Loucy (cell line): ENCODE measurements around the gene SLC26A3.

Source experiments
- H2AFZ ChIP-seq: fragments of 200-600 bp; sonication (generic); 2 replicates; pipeline ENCODE4 v1.6.0; 2016; ENCODE audit warnings: antibody characterized with exemption, mild to moderate bottlenecking, low read length, moderate library complexity
- H3F3A ChIP-seq: fragments of 200-600 bp; 2 replicates; pipeline ENCODE4 v1.6.0; 2016; ENCODE audit warnings: antibody characterized with exemption, low read depth, mild to moderate bottlenecking
- H3K27me3 ChIP-seq: fragments of 200-600 bp; sonication (generic); 2 replicates; pipeline ENCODE4 v1.6.1; 2014; ENCODE audit warnings: low read length, mild to moderate bottlenecking; ENCODE audit not compliant: insufficient read depth, poor library complexity, severe bottlenecking
- H3K36me3 ChIP-seq: fragments of 200-600 bp; sonication (generic); 2 replicates; pipeline ENCODE4 v1.6.1; 2016; ENCODE audit warnings: low read length; ENCODE audit not compliant: insufficient read depth
- H3K4me1 ChIP-seq: fragments of 200-600 bp; sonication (generic); 2 replicates; pipeline ENCODE4 v1.5.1; 2014; ENCODE audit warnings: low read length, mild to moderate bottlenecking; ENCODE audit not compliant: insufficient read depth, poor library complexity, severe bottlenecking
- H3K4me2 ChIP-seq: fragments of 200-600 bp; sonication (generic); 2 replicates; pipeline ENCODE4 v1.6.0; 2014; ENCODE audit warnings: antibody characterized with exemption, low read length, low read depth, mild to moderate bottlenecking; ENCODE audit not compliant: poor library complexity, severe bottlenecking
- H3K4me3 ChIP-seq: fragments of 200-600 bp; sonication (generic); 2 replicates; pipeline ENCODE4 v1.5.1; 2014; ENCODE audit warnings: low read length, mild to moderate bottlenecking, mixed read lengths; ENCODE audit not compliant: poor library complexity, severe bottlenecking
- H3K79me2 ChIP-seq: fragments of 200-600 bp; sonication (generic); 2 replicates; pipeline ENCODE4 v1.6.1; 2014; ENCODE audit warnings: low read length; ENCODE audit not compliant: insufficient read depth
- H3K9ac ChIP-seq: fragments of 200-600 bp; sonication (generic); 2 replicates; pipeline ENCODE4 v1.6.0; 2014; ENCODE audit warnings: mild to moderate bottlenecking, low read depth, low read length, moderate library complexity; ENCODE audit not compliant: poor library complexity, severe bottlenecking
- H3K9me2 ChIP-seq: fragments of 200-600 bp; sonication (generic); replicated peaks from 2 replicates; pipeline ENCODE4 v1.6.1; 2016; ENCODE audit warnings: low read depth, low read length, mixed read lengths
- H3K9me3 ChIP-seq: fragments of 200-600 bp; sonication (generic); 2 replicates; pipeline ENCODE4 v1.6.1; 2014; ENCODE audit warnings: mild to moderate bottlenecking, antibody characterized with exemption, low read length, low read depth; ENCODE audit not compliant: insufficient read depth
- H4K20me1 ChIP-seq: fragments of 200-600 bp; sonication (generic); 2 replicates; pipeline ENCODE4 v1.6.0; 2014; ENCODE audit warnings: antibody characterized with exemption, low read length, mild to moderate bottlenecking; ENCODE audit not compliant: insufficient read depth, poor library complexity, severe bottlenecking
- EZH2phosphoT487 ChIP-seq: fragments of 200-600 bp; IDR thresholded peaks from 2 replicates; pipeline ENCODE4 v1.6.1; 2018; ENCODE audit warnings: antibody characterized with exemption, mild to moderate bottlenecking, moderate library complexity, borderline replicate concordance
- TF ChIP-seq, protein P1 (sequence below): fragments of 200-600 bp; sonication (generic); conservative IDR thresholded peaks from 2 replicates; pipeline ENCODE4 v1.5.1; 2014; ENCODE audit warnings: mild to moderate bottlenecking, antibody characterized with exemption, low read length

SLC26A3 gene

GRCh38 chr7:107833684-107834106 is 30.7 kb upstream of the SLC26A3 start:
- H3K9ac ChIP-seq, result no peak overlapping the region
- no peaks in the 10 kb centered on the region for H3K79me2 ChIP-seq
- no peak overlapping the region for H3K4me2 ChIP-seq
- H3K4me1 ChIP-seq, result no peaks in the 10 kb centered on the region
- no peak for TF ChIP-seq EZH2phosphoT487
- TF ChIP-seq, protein P1, sequence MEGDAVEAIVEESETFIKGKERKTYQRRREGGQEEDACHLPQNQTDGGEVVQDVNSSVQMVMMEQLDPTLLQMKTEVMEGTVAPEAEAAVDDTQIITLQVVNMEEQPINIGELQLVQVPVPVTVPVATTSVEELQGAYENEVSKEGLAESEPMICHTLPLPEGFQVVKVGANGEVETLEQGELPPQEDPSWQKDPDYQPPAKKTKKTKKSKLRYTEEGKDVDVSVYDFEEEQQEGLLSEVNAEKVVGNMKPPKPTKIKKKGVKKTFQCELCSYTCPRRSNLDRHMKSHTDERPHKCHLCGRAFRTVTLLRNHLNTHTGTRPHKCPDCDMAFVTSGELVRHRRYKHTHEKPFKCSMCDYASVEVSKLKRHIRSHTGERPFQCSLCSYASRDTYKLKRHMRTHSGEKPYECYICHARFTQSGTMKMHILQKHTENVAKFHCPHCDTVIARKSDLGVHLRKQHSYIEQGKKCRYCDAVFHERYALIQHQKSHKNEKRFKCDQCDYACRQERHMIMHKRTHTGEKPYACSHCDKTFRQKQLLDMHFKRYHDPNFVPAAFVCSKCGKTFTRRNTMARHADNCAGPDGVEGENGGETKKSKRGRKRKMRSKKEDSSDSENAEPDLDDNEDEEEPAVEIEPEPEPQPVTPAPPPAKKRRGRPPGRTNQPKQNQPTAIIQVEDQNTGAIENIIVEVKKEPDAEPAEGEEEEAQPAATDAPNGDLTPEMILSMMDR, result no peak
- H3K36me3 ChIP-seq, result no peaks in the 10 kb centered on the region
- H2AFZ ChIP-seq, result no peak overlapping the region
- H3F3A ChIP-seq, result no peaks in the 10 kb centered on the region
- no peak overlapping the region for H3K4me3 ChIP-seq
- no peaks in the 10 kb centered on the region for H3K9me2 ChIP-seq
- no peaks in the 10 kb centered on the region for H3K9me3 ChIP-seq
- no peaks in the 10 kb centered on the region for H4K20me1 ChIP-seq
- no peaks in the 10 kb centered on the region for H3K27me3 ChIP-seq

- no peaks in the 10 kb centered on the region for H3K36me3 ChIP-seq
- H3K4me3 ChIP-seq, result no peak overlapping the region
- no peaks in the 10 kb centered on the region for H3F3A ChIP-seq
- H3K4me1 ChIP-seq, result no peaks in the 10 kb centered on the region
- H3K27me3 ChIP-seq, result no peaks in the 10 kb centered on the region
- no peak overlapping the region for H3K9ac ChIP-seq
- H4K20me1 ChIP-seq, result no peaks in the 10 kb centered on the region
- no peak for TF ChIP-seq EZH2phosphoT487
- TF ChIP-seq, protein P1, result no peak
- H3K9me3 ChIP-seq, result no peaks in the 10 kb centered on the region
- H3K9me2 ChIP-seq, result no peaks in the 10 kb centered on the region
- H3K4me2 ChIP-seq, result no peak overlapping the region
- H2AFZ ChIP-seq, result no peak overlapping the region
- no peaks in the 10 kb centered on the region for H3K79me2 ChIP-seq
Observed at GRCh38 chr7:107830420-107830819, 27.4 kb upstream of the SLC26A3 start.

DNA sequence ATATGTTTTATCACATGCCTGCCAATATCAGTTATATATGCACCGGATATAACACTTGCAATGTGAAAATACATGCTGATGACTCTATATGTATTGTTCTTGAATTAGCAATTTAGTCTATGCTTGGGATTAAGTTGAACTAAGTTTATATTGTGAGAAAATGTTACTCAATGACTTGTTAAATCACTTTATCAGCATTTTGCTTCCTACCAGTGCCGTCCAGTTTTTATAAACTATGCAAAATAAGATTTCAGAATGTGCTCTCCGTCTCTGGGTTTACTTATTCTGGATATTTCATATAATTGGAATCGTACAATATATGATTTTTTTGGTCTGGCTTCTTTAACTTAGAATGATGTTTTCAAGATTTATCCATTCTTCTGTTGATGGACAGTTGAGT is 25.5 kb upstream of the SLC26A3 start:
- Histone ChIP-seq H3K9me2 (no peaks in the 10 kb centered on the region), H3K9me3 (no peaks in the 10 kb centered on the region), H3K79me2 (no peaks in the 10 kb centered on the region), H4K20me1 (no peaks in the 10 kb centered on the region), H3K4me2 (no peak overlapping the region), H3K4me3 (no peak overlapping the region), H2AFZ (no peak overlapping the region), H3K9ac (no peak overlapping the region), H3K27me3 (no peaks in the 10 kb centered on the region), H3K36me3 (no peaks in the 10 kb centered on the region), H3F3A (no peaks in the 10 kb centered on the region), H3K4me1 (no peaks in the 10 kb centered on the region)
- TF ChIP-seq, protein P1, result no peak
- TF ChIP-seq EZH2phosphoT487, result no peak
